ENCODE results near the gene PRKCZ.

Gene PRKCZ

DNA sequence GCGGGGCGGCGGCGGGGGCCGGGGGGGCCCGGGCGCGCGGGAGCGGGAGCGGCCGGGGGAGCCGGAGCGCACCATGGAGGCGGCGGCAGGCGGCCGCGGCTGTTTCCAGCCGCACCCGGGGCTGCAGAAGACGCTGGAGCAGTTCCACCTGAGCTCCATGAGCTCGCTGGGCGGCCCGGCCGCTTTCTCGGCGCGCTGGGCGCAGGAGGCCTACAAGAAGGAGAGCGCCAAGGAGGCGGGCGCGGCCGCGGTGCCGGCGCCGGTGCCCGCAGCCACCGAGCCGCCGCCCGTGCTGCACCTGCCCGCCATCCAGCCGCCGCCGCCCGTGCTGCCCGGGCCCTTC is 178.5 kb downstream of the PRKCZ start:
- H3K4me3 ChIP-seq (replicated peaks; ENCODE audit: low read depth, low read length) = peak overlapping the region; percentile 94
- DNase-seq (ENCODE audit: extremely low read depth, low read depth) = no peak
- TF ChIP-seq, protein P1, sequence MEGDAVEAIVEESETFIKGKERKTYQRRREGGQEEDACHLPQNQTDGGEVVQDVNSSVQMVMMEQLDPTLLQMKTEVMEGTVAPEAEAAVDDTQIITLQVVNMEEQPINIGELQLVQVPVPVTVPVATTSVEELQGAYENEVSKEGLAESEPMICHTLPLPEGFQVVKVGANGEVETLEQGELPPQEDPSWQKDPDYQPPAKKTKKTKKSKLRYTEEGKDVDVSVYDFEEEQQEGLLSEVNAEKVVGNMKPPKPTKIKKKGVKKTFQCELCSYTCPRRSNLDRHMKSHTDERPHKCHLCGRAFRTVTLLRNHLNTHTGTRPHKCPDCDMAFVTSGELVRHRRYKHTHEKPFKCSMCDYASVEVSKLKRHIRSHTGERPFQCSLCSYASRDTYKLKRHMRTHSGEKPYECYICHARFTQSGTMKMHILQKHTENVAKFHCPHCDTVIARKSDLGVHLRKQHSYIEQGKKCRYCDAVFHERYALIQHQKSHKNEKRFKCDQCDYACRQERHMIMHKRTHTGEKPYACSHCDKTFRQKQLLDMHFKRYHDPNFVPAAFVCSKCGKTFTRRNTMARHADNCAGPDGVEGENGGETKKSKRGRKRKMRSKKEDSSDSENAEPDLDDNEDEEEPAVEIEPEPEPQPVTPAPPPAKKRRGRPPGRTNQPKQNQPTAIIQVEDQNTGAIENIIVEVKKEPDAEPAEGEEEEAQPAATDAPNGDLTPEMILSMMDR (IDR thresholded peaks at IDR 0.05; ENCODE audit: low read depth, low read length, missing control alignments) = no peak

DNA sequence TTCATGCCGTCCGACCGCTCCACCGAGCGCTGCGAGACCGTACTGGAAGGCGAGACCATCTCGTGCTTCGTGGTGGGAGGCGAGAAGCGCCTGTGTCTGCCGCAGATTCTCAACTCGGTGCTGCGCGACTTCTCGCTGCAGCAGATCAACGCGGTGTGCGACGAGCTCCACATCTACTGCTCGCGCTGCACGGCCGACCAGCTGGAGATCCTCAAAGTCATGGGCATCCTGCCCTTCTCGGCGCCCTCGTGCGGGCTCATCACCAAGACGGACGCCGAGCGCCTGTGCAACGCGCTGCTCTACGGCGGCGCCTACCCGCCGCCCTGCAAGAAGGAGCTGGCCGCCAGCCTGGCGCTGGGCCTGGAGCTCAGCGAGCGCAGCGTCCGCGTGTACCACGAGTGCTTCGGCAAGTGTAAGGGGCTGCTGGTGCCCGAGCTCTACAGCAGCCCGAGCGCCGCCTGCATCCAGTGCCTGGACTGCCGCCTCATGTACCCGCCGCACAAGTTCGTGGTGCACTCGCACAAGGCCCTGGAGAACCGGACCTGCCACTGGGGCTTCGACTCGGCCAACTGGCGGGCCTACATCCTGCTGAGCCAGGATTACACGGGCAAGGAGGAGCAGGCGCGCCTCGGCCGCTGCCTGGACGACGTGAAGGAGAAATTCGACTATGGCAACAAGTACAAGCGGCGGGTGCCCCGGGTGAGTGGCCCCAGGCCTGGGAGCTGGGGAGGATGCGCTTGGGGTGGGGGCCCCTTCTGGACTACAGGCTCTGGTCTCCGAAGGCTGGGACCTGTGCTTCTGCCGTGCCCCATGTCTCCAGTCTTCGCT is 179.0 kb downstream of the PRKCZ start:
- H3K4me3 ChIP-seq (replicated peaks; ENCODE audit: low read depth, low read length) = peak overlapping the region; percentile 94
- TF ChIP-seq, protein P1 (IDR thresholded peaks at IDR 0.05; ENCODE audit: low read depth, low read length, missing control alignments) = no peak
- DNase-seq (ENCODE audit: extremely low read depth, low read depth) = no peak

DNA sequence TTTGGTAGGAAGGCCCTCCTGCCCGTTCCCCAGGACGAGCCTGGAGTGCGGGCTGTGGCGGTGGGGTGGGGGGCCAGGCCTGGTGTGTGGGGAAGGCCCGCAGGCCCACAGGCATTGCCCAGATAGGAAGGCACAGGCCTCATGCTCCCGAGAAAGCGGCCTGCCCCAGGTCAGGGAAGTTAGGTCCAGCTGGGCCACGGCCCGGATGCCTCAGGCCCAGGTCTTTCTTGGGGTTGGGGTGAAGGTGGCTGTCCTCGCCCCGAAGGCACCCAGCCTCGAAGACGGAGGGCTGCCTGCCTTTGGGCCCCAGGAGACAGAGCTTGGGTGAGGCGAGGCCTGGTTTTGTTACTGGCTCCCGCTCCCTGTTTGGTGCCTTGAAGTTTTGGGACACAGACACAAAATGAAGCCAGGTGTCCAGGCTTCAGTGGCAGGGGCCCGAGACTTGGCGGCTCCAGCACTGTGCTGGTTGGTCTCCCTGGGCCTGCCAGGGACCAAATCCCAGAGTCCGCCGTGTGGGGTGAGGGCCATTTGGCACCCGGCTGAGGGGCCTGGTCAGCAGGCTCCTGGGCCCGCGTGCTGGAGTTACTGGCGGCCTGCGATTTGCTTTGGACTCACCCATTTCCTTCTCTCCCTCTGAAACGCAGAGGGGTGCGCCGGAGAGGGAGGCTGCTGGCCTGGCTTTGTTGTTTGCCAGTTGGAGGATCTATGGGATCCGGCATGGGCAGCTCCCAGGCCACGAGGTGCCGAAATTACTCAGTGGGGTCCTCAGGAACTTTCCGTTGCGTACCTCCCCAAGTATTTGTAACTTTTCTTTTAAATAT is 179.9 kb downstream of the PRKCZ start:
- H3K4me3 ChIP-seq (replicated peaks; ENCODE audit: low read depth, low read length) = peak overlapping the region; percentile 94
- DNase-seq (ENCODE audit: extremely low read depth, low read depth) = no peak
- TF ChIP-seq, protein P1 (IDR thresholded peaks at IDR 0.05; ENCODE audit: low read depth, low read length, missing control alignments) = no peak

DNA sequence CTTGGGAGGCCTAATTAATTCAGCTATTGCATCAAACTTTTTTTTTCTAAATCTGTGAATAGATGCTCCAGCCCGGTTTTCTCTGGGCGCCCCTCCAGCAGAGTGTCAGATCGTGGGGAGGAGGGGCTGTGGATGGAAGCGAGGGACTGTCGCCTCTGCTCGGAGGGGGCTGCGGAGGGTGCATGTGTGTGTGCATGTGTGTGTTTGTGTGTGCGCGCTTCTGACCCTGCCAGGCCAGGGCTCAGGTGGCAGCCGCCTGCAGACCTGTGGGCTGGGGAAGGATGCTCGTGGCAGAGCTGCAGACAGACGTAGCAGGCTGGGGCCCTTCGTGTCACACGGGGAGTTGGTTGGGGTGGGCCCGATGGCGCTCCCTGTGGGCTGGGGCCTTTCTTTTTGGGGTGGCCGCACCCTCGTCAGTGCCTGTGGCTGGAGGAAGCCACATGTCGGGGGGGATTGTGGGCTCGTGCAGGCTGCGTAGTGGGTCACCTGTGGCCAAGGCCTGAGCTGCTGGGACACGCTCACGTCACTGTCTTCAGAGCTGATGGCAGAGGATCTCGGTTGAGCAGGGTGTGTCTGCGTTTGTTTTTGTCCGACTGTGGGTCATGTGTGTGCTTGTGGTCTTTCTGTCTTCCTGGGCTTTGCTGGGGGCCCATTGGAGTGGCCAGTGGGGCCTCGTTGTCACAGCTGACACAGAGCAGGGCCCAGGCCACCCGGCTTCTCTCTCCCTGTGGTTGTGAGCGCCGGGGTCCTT is 180.7 kb downstream of the PRKCZ start:
- no peak for DNase-seq (ENCODE audit: extremely low read depth, low read depth)
- TF ChIP-seq, protein P1 (IDR thresholded peaks at IDR 0.05; ENCODE audit: low read depth, low read length, missing control alignments) = no peak
- peak overlapping the region; percentile 94 for H3K4me3 ChIP-seq (replicated peaks; ENCODE audit: low read depth, low read length)

DNA sequence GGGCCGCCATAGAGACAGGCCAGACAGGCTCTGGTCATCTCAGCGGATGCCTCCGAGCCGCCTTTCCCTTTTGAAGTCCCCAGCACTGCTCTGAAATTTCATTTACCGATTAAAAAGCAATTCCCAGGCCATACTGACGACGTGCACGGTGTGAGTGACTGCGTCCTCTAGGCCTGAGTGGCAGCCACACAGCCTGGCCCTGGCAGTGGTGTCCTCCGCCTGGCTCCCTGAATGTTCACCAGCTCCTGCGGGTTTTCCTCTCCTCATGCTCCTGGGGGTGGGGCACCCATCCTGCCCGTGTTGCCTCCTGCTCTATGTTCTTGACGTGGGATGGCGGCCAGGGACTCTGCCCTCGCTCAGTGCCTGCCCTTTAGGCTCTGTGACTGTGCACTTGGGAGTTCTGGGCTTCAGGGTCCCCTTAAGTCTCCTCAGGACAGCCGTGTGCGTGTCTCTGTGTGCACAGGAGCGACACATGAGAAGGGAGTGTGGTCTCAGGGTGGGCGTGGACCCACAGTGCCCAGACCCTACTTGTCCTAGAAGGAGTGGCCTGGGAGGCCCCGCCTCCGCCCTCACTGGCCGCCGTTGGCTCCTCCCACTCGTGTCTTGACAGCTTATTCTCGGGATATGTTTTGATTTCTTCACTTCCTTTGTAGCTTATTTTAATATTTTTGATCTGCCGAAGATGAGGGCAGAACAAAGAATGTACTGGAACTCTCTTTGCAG is 181.5 kb downstream of the PRKCZ start:
- peak overlapping the region; percentile 94 for H3K4me3 ChIP-seq (replicated peaks; ENCODE audit: low read depth, low read length)
- TF ChIP-seq, protein P1 (IDR thresholded peaks at IDR 0.05; ENCODE audit: low read depth, low read length, missing control alignments) = no peak
- DNase-seq (ENCODE audit: extremely low read depth, low read depth) = no peak
